HEK293 (cell line): ENCODE measurements around the gene SLA2.

ENCODE experiments used
- BCL11A ChIP-seq: fragments of 450-650 bp; formaldehyde crosslinking; IDR thresholded peaks from 2 replicates; pipeline ENCODE4 v1.5.1; 2016; ENCODE audit warnings: low read depth, missing biosample characterization, missing genetic modification characterization
- SCRT2 ChIP-seq: fragments of 450-650 bp; formaldehyde crosslinking; IDR thresholded peaks from 2 replicates; pipeline ENCODE4 v1.5.1; 2016; ENCODE audit warnings: missing biosample characterization, missing genetic modification characterization
- WT1 ChIP-seq: fragments of 450-650 bp; formaldehyde crosslinking; IDR thresholded peaks from 2 replicates; pipeline ENCODE4 v1.5.1; 2016; ENCODE audit warnings: missing biosample characterization, missing genetic modification characterization
- ZFP3 ChIP-seq: fragments of 450-650 bp; formaldehyde crosslinking; IDR thresholded peaks from 2 replicates; pipeline ENCODE4 v1.5.1; 2016; ENCODE audit warnings: low read depth, missing biosample characterization, missing genetic modification characterization
- ZNF10 ChIP-seq: fragments of 450-650 bp; formaldehyde crosslinking; IDR thresholded peaks from 2 replicates; pipeline ENCODE4 v1.5.1; 2017; ENCODE audit warnings: missing biosample characterization, missing genetic modification characterization
- ZNF114 ChIP-seq: fragments of 450-650 bp; formaldehyde crosslinking; IDR thresholded peaks from 2 replicates; pipeline ENCODE4 v1.5.0; 2017; ENCODE audit warnings: missing biosample characterization, missing genetic modification characterization
- ZNF121 ChIP-seq: fragments of 450-650 bp; formaldehyde crosslinking; IDR thresholded peaks from 2 replicates; pipeline ENCODE4 v1.5.1; 2016; ENCODE audit warnings: missing biosample characterization, missing genetic modification characterization
- ZNF157 ChIP-seq: fragments of 450-650 bp; formaldehyde crosslinking; IDR thresholded peaks from 2 replicates; pipeline ENCODE4 v1.5.1; 2016; ENCODE audit warnings: missing biosample characterization, missing genetic modification characterization
- ZNF175 ChIP-seq: fragments of 450-650 bp; formaldehyde crosslinking; IDR thresholded peaks from 2 replicates; pipeline ENCODE4 v1.5.1; 2016; ENCODE audit warnings: missing biosample characterization, missing genetic modification characterization
- ZNF214 ChIP-seq: fragments of 450-650 bp; formaldehyde crosslinking; IDR thresholded peaks from 2 replicates; pipeline ENCODE4 v1.5.1; 2017; ENCODE audit warnings: missing biosample characterization, mild to moderate bottlenecking, missing genetic modification characterization, borderline replicate concordance
- ZNF223 ChIP-seq: fragments of 450-650 bp; formaldehyde crosslinking; IDR thresholded peaks from 2 replicates; pipeline ENCODE4 v1.5.1; 2016; ENCODE audit warnings: missing biosample characterization, missing genetic modification characterization
- ZNF239 ChIP-seq: fragments of 450-650 bp; formaldehyde crosslinking; IDR thresholded peaks from 2 replicates; pipeline ENCODE4 v1.5.1; 2016; ENCODE audit warnings: missing biosample characterization, missing genetic modification characterization
- ZNF266 ChIP-seq: fragments of 450-650 bp; formaldehyde crosslinking; IDR thresholded peaks from 2 replicates; pipeline ENCODE4 v1.5.1; 2016; ENCODE audit warnings: missing biosample characterization, missing genetic modification characterization, low read depth
- ZNF335 ChIP-seq: fragments of 450-650 bp; formaldehyde crosslinking; conservative IDR thresholded peaks from 2 replicates; pipeline ENCODE4 v1.5.1; 2016; ENCODE audit warnings: missing biosample characterization, missing genetic modification characterization
- ZNF350 ChIP-seq: fragments of 450-650 bp; formaldehyde crosslinking; IDR thresholded peaks from 2 replicates; pipeline ENCODE4 v1.5.0; 2017; ENCODE audit warnings: missing biosample characterization, mild to moderate bottlenecking, missing genetic modification characterization
- ZNF37A ChIP-seq: fragments of 450-650 bp; IDR thresholded peaks from 2 replicates; pipeline ENCODE4 v1.5.1; 2018; ENCODE audit warnings: missing biosample characterization, missing genetic modification characterization
- ZNF391 ChIP-seq: fragments of 450-650 bp; formaldehyde crosslinking; IDR thresholded peaks from 2 replicates; pipeline ENCODE4 v1.5.1; 2016; ENCODE audit warnings: low read depth, missing biosample characterization, missing genetic modification characterization, borderline replicate concordance
- ZNF501 ChIP-seq: fragments of 450-650 bp; formaldehyde crosslinking; IDR thresholded peaks from 2 replicates; pipeline ENCODE4 v1.5.1; 2016; ENCODE audit warnings: missing biosample characterization, missing genetic modification characterization
- ZNF621 ChIP-seq: fragments of 450-650 bp; formaldehyde crosslinking; IDR thresholded peaks from 2 replicates; pipeline ENCODE4 v1.5.1; 2017; ENCODE audit warnings: missing biosample characterization, missing genetic modification characterization
- ZNF664 ChIP-seq: fragments of 450-650 bp; formaldehyde crosslinking; IDR thresholded peaks from 2 replicates; pipeline ENCODE4 v1.5.1; 2016; ENCODE audit warnings: missing biosample characterization, missing genetic modification characterization
- ZNF670 ChIP-seq: fragments of 450-650 bp; formaldehyde crosslinking; IDR thresholded peaks from 2 replicates; pipeline ENCODE4 v1.5.1; 2016; ENCODE audit warnings: missing biosample characterization, missing genetic modification characterization, low read depth
- ZNF777 ChIP-seq: fragments of 450-650 bp; formaldehyde crosslinking; IDR thresholded peaks from 2 replicates; pipeline ENCODE4 v1.5.1; 2017; ENCODE audit warnings: missing biosample characterization, missing genetic modification characterization, borderline replicate concordance
- TF ChIP-seq, protein P1 (sequence below): fragments of 450-650 bp; formaldehyde crosslinking; IDR thresholded peaks from 2 replicates; pipeline ENCODE4 v1.5.0; 2017; ENCODE audit warnings: missing biosample characterization, missing genetic modification characterization, borderline replicate concordance
- TF ChIP-seq, protein P2 (sequence below): fragments of 450-650 bp; formaldehyde crosslinking; IDR thresholded peaks from 2 replicates; pipeline ENCODE4 v1.5.1; 2016; ENCODE audit warnings: missing biosample characterization, missing genetic modification characterization
- TF ChIP-seq, protein P3 (sequence below): fragments of 450-650 bp; formaldehyde crosslinking; IDR thresholded peaks from 2 replicates; pipeline ENCODE4 v1.5.1; 2017; ENCODE audit warnings: missing biosample characterization, missing genetic modification characterization
- TF ChIP-seq, protein P4 (sequence below): fragments of 450-650 bp; formaldehyde crosslinking; IDR thresholded peaks from 2 replicates; pipeline ENCODE4 v1.5.1; 2016; ENCODE audit warnings: missing biosample characterization, missing genetic modification characterization, borderline replicate concordance
- TF ChIP-seq, protein P5 (sequence below): fragments of 450-650 bp; formaldehyde crosslinking; IDR thresholded peaks from 2 replicates; pipeline ENCODE4 v1.5.1; 2016; ENCODE audit warnings: missing biosample characterization, missing genetic modification characterization
- TF ChIP-seq, protein P6 (sequence below): fragments of 450-650 bp; formaldehyde crosslinking; IDR thresholded peaks from 2 replicates; pipeline ENCODE4 v1.5.1; 2016; ENCODE audit warnings: missing biosample characterization, missing genetic modification characterization
- TF ChIP-seq, protein P7 (sequence below): fragments of 450-650 bp; formaldehyde crosslinking; IDR thresholded peaks from 2 replicates; pipeline ENCODE4 v1.5.1; 2016; ENCODE audit warnings: missing biosample characterization, missing genetic modification characterization

SLA2 gene

DNA sequence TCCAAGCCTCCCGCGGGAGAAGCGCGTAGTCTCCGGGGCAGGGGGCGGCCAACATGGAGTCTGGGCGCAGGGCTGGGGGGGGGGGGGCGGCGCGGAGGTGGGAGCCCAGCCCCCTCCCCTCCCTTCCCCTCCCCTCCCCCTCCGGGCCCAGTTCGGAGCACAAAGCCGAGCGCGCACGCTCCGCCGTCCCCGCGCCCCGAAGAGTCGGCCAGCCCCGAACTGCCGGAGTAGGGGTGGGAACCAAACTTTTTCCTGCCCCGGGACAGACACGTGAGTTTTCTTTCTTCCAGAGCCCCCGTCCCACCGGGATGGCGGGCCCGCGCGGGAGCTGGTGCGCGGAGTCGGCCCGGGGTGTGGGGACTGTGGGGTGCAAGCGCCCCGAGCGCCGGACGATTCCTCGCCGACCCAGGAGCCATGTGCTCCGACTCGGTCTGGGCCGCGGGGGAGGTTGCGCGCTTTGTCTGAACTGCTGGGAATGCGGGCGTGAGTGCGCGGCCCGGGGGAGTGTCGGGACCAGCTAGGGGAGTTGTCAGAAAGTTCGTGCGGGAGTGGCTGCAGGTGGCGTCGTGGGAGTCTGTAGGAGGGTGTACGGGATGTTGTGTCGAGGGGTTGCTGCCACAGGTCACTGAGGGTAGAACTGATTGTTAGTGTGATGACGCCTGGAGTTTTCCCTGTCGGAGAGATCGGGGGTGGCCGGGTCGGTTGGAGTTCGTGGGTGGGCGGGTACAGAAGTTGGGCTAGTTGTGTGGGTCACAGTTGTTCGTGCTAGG is 71.4 kb downstream of the SLA2 start (continued):
- TF ChIP-seq, protein P1, sequence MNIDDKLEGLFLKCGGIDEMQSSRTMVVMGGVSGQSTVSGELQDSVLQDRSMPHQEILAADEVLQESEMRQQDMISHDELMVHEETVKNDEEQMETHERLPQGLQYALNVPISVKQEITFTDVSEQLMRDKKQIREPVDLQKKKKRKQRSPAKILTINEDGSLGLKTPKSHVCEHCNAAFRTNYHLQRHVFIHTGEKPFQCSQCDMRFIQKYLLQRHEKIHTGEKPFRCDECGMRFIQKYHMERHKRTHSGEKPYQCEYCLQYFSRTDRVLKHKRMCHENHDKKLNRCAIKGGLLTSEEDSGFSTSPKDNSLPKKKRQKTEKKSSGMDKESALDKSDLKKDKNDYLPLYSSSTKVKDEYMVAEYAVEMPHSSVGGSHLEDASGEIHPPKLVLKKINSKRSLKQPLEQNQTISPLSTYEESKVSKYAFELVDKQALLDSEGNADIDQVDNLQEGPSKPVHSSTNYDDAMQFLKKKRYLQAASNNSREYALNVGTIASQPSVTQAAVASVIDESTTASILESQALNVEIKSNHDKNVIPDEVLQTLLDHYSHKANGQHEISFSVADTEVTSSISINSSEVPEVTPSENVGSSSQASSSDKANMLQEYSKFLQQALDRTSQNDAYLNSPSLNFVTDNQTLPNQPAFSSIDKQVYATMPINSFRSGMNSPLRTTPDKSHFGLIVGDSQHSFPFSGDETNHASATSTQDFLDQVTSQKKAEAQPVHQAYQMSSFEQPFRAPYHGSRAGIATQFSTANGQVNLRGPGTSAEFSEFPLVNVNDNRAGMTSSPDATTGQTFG (tag by site-specific recombination): no peak
- TF ChIP-seq, protein P2, sequence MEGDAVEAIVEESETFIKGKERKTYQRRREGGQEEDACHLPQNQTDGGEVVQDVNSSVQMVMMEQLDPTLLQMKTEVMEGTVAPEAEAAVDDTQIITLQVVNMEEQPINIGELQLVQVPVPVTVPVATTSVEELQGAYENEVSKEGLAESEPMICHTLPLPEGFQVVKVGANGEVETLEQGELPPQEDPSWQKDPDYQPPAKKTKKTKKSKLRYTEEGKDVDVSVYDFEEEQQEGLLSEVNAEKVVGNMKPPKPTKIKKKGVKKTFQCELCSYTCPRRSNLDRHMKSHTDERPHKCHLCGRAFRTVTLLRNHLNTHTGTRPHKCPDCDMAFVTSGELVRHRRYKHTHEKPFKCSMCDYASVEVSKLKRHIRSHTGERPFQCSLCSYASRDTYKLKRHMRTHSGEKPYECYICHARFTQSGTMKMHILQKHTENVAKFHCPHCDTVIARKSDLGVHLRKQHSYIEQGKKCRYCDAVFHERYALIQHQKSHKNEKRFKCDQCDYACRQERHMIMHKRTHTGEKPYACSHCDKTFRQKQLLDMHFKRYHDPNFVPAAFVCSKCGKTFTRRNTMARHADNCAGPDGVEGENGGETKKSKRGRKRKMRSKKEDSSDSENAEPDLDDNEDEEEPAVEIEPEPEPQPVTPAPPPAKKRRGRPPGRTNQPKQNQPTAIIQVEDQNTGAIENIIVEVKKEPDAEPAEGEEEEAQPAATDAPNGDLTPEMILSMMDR: peak; percentile 62
- TF ChIP-seq BCL11A (no peak), ZNF621 (tag by site-specific recombination) (no peak), ZNF670 (tag by site-specific recombination) (no peak), ZNF664 (tag by site-specific recombination) (no peak), ZNF175 (tag by site-specific recombination) (no peak), ZNF391 (tag by site-specific recombination) (no peak; the same call in 1 of the 2 replicates), ZNF10 (tag by site-specific recombination) (no peak), ZNF335 (no peak; the same call in 1 of the 2 replicates), SCRT2 (tag by site-specific recombination) (peak; percentile 91), ZNF350 (no peak), ZNF214 (tag by site-specific recombination) (no peak), WT1 (tag by site-specific recombination) (peak; percentile 93), ZNF121 (tag by site-specific recombination) (no peak), ZNF501 (no peak), ZFP3 (tag by site-specific recombination) (no peak), ZNF37A (tag by site-specific recombination) (no peak), ZNF114 (tag by site-specific recombination) (no peak), ZNF223 (no peak), ZNF239 (tag by site-specific recombination) (no peak), ZNF157 (tag by site-specific recombination) (no peak), ZNF266 (tag by site-specific recombination) (no peak), ZNF777 (tag by site-specific recombination) (no peak)
- TF ChIP-seq, protein P3, sequence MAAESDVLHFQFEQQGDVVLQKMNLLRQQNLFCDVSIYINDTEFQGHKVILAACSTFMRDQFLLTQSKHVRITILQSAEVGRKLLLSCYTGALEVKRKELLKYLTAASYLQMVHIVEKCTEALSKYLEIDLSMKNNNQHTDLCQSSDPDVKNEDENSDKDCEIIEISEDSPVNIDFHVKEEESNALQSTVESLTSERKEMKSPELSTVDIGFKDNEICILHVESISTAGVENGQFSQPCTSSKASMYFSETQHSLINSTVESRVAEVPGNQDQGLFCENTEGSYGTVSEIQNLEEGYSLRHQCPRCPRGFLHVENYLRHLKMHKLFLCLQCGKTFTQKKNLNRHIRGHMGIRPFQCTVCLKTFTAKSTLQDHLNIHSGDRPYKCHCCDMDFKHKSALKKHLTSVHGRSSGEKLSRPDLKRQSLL (tag by site-specific recombination): no peak
- TF ChIP-seq, protein P4, sequence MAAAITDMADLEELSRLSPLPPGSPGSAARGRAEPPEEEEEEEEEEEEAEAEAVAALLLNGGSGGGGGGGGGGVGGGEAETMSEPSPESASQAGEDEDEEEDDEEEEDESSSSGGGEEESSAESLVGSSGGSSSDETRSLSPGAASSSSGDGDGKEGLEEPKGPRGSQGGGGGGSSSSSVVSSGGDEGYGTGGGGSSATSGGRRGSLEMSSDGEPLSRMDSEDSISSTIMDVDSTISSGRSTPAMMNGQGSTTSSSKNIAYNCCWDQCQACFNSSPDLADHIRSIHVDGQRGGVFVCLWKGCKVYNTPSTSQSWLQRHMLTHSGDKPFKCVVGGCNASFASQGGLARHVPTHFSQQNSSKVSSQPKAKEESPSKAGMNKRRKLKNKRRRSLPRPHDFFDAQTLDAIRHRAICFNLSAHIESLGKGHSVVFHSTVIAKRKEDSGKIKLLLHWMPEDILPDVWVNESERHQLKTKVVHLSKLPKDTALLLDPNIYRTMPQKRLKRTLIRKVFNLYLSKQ (tag by site-specific recombination): no peak
- TF ChIP-seq, protein P5, sequence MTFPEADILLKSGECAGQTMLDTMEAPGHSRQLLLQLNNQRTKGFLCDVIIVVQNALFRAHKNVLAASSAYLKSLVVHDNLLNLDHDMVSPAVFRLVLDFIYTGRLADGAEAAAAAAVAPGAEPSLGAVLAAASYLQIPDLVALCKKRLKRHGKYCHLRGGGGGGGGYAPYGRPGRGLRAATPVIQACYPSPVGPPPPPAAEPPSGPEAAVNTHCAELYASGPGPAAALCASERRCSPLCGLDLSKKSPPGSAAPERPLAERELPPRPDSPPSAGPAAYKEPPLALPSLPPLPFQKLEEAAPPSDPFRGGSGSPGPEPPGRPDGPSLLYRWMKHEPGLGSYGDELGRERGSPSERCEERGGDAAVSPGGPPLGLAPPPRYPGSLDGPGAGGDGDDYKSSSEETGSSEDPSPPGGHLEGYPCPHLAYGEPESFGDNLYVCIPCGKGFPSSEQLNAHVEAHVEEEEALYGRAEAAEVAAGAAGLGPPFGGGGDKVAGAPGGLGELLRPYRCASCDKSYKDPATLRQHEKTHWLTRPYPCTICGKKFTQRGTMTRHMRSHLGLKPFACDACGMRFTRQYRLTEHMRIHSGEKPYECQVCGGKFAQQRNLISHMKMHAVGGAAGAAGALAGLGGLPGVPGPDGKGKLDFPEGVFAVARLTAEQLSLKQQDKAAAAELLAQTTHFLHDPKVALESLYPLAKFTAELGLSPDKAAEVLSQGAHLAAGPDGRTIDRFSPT (tag by site-specific recombination): no peak
- TF ChIP-seq, protein P6, sequence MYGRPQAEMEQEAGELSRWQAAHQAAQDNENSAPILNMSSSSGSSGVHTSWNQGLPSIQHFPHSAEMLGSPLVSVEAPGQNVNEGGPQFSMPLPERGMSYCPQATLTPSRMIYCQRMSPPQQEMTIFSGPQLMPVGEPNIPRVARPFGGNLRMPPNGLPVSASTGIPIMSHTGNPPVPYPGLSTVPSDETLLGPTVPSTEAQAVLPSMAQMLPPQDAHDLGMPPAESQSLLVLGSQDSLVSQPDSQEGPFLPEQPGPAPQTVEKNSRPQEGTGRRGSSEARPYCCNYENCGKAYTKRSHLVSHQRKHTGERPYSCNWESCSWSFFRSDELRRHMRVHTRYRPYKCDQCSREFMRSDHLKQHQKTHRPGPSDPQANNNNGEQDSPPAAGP: peak; percentile 88
- TF ChIP-seq, protein P7, sequence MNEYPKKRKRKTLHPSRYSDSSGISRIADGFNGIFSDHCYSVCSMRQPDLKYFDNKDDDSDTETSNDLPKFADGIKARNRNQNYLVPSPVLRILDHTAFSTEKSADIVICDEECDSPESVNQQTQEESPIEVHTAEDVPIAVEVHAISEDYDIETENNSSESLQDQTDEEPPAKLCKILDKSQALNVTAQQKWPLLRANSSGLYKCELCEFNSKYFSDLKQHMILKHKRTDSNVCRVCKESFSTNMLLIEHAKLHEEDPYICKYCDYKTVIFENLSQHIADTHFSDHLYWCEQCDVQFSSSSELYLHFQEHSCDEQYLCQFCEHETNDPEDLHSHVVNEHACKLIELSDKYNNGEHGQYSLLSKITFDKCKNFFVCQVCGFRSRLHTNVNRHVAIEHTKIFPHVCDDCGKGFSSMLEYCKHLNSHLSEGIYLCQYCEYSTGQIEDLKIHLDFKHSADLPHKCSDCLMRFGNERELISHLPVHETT (tag by site-specific recombination): no peak
